Smooth muscle cell (in vitro differentiated cells): ENCODE results near the gene XPO4. TPM values are rescaled to one million over a fixed set of nuclear protein-coding genes. Genes with fewer than 3 reads are reported as not detected.

Experiments used
- DNase-seq: peaks from one replicate; lab custom pipeline; 2025; ENCODE audit not compliant: unreplicated experiment; lab: John Stamatoyannopoulos, UW
- H2AFZ ChIP-seq: fragments of 200-600 bp; sonication (generic); 2 replicates; pipeline ENCODE4 v1.6.0; 2016; ENCODE audit warnings: antibody characterized with exemption, low read depth, mild to moderate bottlenecking
- H3F3A ChIP-seq: fragments of 200-600 bp; sonication (generic); 2 replicates; pipeline ENCODE4 v1.6.0; 2017; ENCODE audit warnings: antibody characterized with exemption, low read depth
- H3K27ac ChIP-seq: fragments of 200-600 bp; sonication (generic); 2 replicates; pipeline ENCODE4 v1.5.1; 2016; ENCODE audit warnings: low read depth, mild to moderate bottlenecking
- H3K27me3 ChIP-seq: fragments of 200-600 bp; sonication (generic); 2 replicates; pipeline ENCODE4 v1.6.1; 2016; ENCODE audit warnings: low read depth, mild to moderate bottlenecking
- H3K36me3 ChIP-seq: fragments of 200-600 bp; sonication (generic); 2 replicates; pipeline ENCODE4 v1.5.1; 2016; ENCODE audit warnings: low read depth
- H3K4me1 ChIP-seq: fragments of 200-600 bp; sonication (generic); 2 replicates; pipeline ENCODE4 v1.5.1; 2016; ENCODE audit warnings: low read depth
- H3K4me2 ChIP-seq: fragments of 200-600 bp; sonication (generic); 2 replicates; pipeline ENCODE4 v1.6.0; 2016; ENCODE audit warnings: mild to moderate bottlenecking
- H3K4me3 ChIP-seq: fragments of 200-600 bp; sonication (generic); 2 replicates; pipeline ENCODE4 v1.5.1; 2016; ENCODE audit warnings: mild to moderate bottlenecking
- H3K79me2 ChIP-seq: fragments of 200-600 bp; sonication (generic); 2 replicates; pipeline ENCODE4 v1.6.0; 2016; ENCODE audit warnings: low read depth, mild to moderate bottlenecking
- H3K9ac ChIP-seq: fragments of 200-600 bp; sonication (generic); 2 replicates; pipeline ENCODE4 v1.6.0; 2016; ENCODE audit warnings: low read depth
- H3K9me3 ChIP-seq: fragments of 200-600 bp; sonication (generic); replicated peaks from 2 replicates; pipeline ENCODE4 v1.5.1; 2016; ENCODE audit warnings: low read depth
- H4K20me1 ChIP-seq: fragments of 200-600 bp; sonication (generic); 2 replicates; pipeline ENCODE4 v1.6.0; 2016; ENCODE audit warnings: low read depth
- WGBS: methylation state at CpG from one replicate; pipeline ENCODE4 v1.1.7; 2016; ENCODE audit warnings: low lambda C conversion rate; 5-methylcytosine and 5-hydroxymethylcytosine counted together
- polyA plus RNA-seq: library from polyadenylated mRNA; unstranded; fragments of >200 nt; fragmentation: Nextera tagmentation; extraction: Ambion mirVana; gene quantifications from 2 replicates; pipeline ENCODE4 v1.2.1, GENCODE V29; 2016
- total RNA-seq: library from RNA; depleted of rRNA; stranded (reverse); fragments of >200 nt; gene quantifications from 2 replicates; pipeline ENCODE4 v1.2.3, GENCODE V29; 2014
- TF ChIP-seq, protein P1 (sequence below): fragments of 200-600 bp; sonication (generic); IDR thresholded peaks from 2 replicates; pipeline ENCODE4 v1.5.1; 2017; ENCODE audit warnings: borderline replicate concordance, mild to moderate bottlenecking, antibody characterized with exemption; ENCODE audit not compliant: insufficient read depth, poor library complexity, severe bottlenecking

Gene XPO4
- total and polyA plus RNA-seq, 2 experiments from 2014 or later: 3.3 to 16.2 TPM

DNA sequence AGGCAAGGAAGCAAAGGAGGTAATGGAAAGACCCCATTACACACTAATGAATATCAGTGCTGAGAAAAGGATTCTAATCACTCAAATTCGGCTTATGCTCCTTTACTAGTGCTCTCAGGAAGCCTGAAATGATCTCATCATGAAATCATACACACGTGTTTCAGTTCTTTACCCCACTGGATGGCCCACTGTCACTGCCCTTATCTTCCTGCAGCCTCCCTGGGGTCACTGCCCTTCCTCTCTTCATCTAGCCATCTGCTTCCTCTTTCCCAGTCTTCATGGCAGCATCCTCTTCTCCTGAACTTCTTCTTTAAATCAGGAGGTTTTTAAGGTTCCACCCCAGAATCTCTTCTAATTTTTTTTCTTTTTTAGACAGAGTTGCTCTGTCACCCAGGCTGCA is 100.8 kb downstream of the XPO4 start:
- H3K79me2 ChIP-seq: no peaks in the 10 kb centered on the region
- no peak overlapping the region for H2AFZ ChIP-seq
- no peaks in the 10 kb centered on the region for H4K20me1 ChIP-seq
- H3K36me3 ChIP-seq: peaks cover under 1% of the 10 kb centered on the region
- TF ChIP-seq, protein P1, sequence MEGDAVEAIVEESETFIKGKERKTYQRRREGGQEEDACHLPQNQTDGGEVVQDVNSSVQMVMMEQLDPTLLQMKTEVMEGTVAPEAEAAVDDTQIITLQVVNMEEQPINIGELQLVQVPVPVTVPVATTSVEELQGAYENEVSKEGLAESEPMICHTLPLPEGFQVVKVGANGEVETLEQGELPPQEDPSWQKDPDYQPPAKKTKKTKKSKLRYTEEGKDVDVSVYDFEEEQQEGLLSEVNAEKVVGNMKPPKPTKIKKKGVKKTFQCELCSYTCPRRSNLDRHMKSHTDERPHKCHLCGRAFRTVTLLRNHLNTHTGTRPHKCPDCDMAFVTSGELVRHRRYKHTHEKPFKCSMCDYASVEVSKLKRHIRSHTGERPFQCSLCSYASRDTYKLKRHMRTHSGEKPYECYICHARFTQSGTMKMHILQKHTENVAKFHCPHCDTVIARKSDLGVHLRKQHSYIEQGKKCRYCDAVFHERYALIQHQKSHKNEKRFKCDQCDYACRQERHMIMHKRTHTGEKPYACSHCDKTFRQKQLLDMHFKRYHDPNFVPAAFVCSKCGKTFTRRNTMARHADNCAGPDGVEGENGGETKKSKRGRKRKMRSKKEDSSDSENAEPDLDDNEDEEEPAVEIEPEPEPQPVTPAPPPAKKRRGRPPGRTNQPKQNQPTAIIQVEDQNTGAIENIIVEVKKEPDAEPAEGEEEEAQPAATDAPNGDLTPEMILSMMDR: no peak
- no peak overlapping the region for H3K4me3 ChIP-seq
- WGBS: 69% methylated on average over 2 of the region's 2 CpGs
- no peaks in the 10 kb centered on the region for H3K4me1 ChIP-seq
- no peak overlapping the region for H3K9ac ChIP-seq
- no peak for DNase-seq
- H3F3A ChIP-seq: no peaks in the 10 kb centered on the region
- no peaks in the 10 kb centered on the region for H3K9me3 ChIP-seq
- no peak overlapping the region for H3K27ac ChIP-seq
- H3K4me2 ChIP-seq: no peak overlapping the region
- H3K27me3 ChIP-seq: no peaks in the 10 kb centered on the region

GRCh38 chr13:20799726-20800416 is 102.7 kb downstream of the XPO4 start:
- Histone ChIP-seq H3F3A (no peaks in the 10 kb centered on the region), H3K79me2 (no peaks in the 10 kb centered on the region), H3K4me3 (no peak overlapping the region), H3K4me2 (no peak overlapping the region), H3K36me3 (peaks cover 3% of the 10 kb centered on the region), H4K20me1 (no peaks in the 10 kb centered on the region), H3K9ac (no peak overlapping the region), H3K27me3 (no peaks in the 10 kb centered on the region), H3K27ac (no peak overlapping the region), H3K9me3 (no peaks in the 10 kb centered on the region), H3K4me1 (no peaks in the 10 kb centered on the region), H2AFZ (no peak overlapping the region)
- TF ChIP-seq, protein P1: no peak
- 84% methylated on average over 6 of the region's 6 CpGs for WGBS
- DNase-seq: no peak

DNA sequence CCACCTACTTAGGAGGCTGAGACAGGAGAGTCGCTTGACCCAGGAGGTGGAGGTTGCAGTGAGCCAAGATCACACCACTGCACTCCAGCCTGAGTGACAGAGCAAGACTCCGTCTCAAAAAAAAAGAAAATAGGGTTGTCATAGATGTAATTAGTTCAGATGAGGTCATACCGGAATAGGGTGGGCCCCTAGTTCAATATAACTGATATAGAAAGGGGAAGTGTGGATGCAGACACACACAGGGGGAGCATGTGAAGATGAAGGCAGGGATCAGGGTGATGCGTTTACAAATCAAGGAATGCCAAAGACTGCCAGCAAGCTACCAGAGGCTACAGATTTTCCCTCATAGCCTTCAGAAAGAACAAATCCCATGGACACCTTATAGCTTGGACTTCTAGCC is 104.5 kb downstream of the XPO4 start:
- 95% methylated on average over 4 of the region's 4 CpGs for WGBS
- Histone ChIP-seq H3K9ac (no peak overlapping the region), H3K9me3 (no peaks in the 10 kb centered on the region), H3K4me2 (no peak overlapping the region), H4K20me1 (no peaks in the 10 kb centered on the region), H3K36me3 (peaks cover 3% of the 10 kb centered on the region), H3F3A (no peaks in the 10 kb centered on the region), H3K79me2 (no peaks in the 10 kb centered on the region), H3K4me1 (no peaks in the 10 kb centered on the region), H3K27ac (no peak overlapping the region), H2AFZ (no peak overlapping the region), H3K4me3 (no peak overlapping the region), H3K27me3 (no peaks in the 10 kb centered on the region)
- no peak for DNase-seq
- TF ChIP-seq, protein P1: no peak

- Histone ChIP-seq H3K4me2 (no peak overlapping the region), H3F3A (no peaks in the 10 kb centered on the region), H3K27ac (no peak overlapping the region), H3K4me1 (no peaks in the 10 kb centered on the region), H3K9me3 (no peaks in the 10 kb centered on the region), H3K9ac (no peak overlapping the region), H3K4me3 (no peak overlapping the region), H3K27me3 (no peaks in the 10 kb centered on the region), H3K36me3 (peaks cover 3% of the 10 kb centered on the region), H3K79me2 (no peaks in the 10 kb centered on the region), H2AFZ (no peak overlapping the region), H4K20me1 (no peaks in the 10 kb centered on the region)
- WGBS: 52% methylated on average over 5 of the region's 5 CpGs
- TF ChIP-seq, protein P1: no peak
- no peak for DNase-seq
These were observed 105.6 kb downstream of the XPO4 start for GRCh38 chr13:20796791-20797508.
